ENCODE measurements around the gene SASH1. TPM values are rescaled to one million over a fixed set of nuclear protein-coding genes. Genes with fewer than 3 reads are reported as not detected.
"Not testable (repeated sequence)": the region's sequence is repeated elsewhere in the genome, so short reads cannot be mapped to it uniquely, and the experiment has no call there.

SASH1 gene
- total and polyA plus RNA-seq, 2 experiments from 2014 or later: 7.5 to 7.8 TPM

DNA sequence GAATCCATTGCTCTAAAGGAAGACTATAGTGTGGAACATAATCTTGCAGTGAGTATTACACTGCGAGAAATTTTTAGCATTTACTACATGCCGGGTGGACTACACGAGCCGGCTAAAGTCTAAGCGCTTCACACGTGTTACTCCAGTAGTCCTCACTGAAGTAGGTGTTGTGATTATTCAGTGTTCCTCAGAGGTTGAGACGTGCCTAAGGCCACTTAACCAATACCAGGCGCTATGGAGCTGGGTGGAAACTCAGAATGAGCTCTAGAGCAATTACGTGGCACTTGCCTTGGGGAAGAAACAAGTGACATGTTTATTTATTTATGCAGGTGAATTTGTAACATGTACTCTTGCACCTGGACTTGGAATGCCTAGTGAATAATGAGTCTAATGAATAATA lies 46.4 kb downstream of the SASH1 start:
- no peak for DNase-seq (ENCODE audit: low spot score)
- H3K27me3 ChIP-seq: no peaks in the 10 kb centered on the region
- H4K20me1 ChIP-seq (ENCODE audit: insufficient read depth, poor library complexity, severe bottlenecking): no peaks in the 10 kb centered on the region
- no peak overlapping the region for H3K4me3 ChIP-seq
- no peaks in the 10 kb centered on the region for H3K36me3 ChIP-seq (replicated peaks; ENCODE audit: insufficient read depth, low read depth)
- no peaks in the 10 kb centered on the region for H3K4me1 ChIP-seq (ENCODE audit: insufficient read depth)
- no peaks in the 10 kb centered on the region for H3K79me2 ChIP-seq
- H3K4me2 ChIP-seq: no peak overlapping the region
- no peaks in the 10 kb centered on the region for H3K9me3 ChIP-seq (ENCODE audit: low read depth)
- 90% methylated on average over 9 of the region's 9 CpGs for WGBS (ENCODE audit: low lambda C conversion rate, missing lambda C conversion rate)
- H2AFZ ChIP-seq: no peak overlapping the region
- H3K9me2 ChIP-seq (replicated peaks; ENCODE audit: insufficient read depth): no peaks in the 10 kb centered on the region
- TF ChIP-seq, protein P1, sequence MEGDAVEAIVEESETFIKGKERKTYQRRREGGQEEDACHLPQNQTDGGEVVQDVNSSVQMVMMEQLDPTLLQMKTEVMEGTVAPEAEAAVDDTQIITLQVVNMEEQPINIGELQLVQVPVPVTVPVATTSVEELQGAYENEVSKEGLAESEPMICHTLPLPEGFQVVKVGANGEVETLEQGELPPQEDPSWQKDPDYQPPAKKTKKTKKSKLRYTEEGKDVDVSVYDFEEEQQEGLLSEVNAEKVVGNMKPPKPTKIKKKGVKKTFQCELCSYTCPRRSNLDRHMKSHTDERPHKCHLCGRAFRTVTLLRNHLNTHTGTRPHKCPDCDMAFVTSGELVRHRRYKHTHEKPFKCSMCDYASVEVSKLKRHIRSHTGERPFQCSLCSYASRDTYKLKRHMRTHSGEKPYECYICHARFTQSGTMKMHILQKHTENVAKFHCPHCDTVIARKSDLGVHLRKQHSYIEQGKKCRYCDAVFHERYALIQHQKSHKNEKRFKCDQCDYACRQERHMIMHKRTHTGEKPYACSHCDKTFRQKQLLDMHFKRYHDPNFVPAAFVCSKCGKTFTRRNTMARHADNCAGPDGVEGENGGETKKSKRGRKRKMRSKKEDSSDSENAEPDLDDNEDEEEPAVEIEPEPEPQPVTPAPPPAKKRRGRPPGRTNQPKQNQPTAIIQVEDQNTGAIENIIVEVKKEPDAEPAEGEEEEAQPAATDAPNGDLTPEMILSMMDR (IDR thresholded peaks at IDR 0.05; ENCODE audit: poor library complexity): no peak
- no peak for TF ChIP-seq EZH2 (IDR thresholded peaks at IDR 0.05; ENCODE audit: borderline replicate concordance)
- H3K27ac ChIP-seq: no peak overlapping the region

DNA sequence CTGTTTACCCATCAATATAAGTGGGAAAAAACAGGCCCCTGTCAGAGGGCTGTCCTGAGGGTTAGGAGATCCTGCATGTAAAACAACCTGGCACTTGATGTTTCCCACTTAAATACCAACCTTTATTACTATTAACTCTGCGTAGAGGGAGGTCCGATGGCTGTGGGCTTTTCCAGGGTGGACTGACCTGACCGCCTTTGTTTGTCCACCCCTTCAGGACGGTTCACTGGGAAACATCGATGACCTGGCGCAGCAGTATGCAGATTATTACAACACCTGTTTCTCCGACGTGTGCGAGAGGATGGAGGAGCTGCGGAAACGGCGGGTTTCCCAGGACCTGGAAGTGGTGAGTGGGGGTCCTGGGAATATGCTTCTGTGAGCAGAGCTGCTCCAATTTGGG lies 47.3 kb downstream of the SASH1 start:
- Histone ChIP-seq H2AFZ (no peak overlapping the region), H3K4me2 (no peak overlapping the region), H3K4me1 (ENCODE audit: insufficient read depth) (no peaks in the 10 kb centered on the region), H3K27me3 (no peaks in the 10 kb centered on the region), H3K36me3 (replicated peaks; ENCODE audit: insufficient read depth, low read depth) (no peaks in the 10 kb centered on the region), H3K27ac (no peak overlapping the region), H3K4me3 (no peak overlapping the region), H3K9me3 (ENCODE audit: low read depth) (no peaks in the 10 kb centered on the region), H3K79me2 (no peaks in the 10 kb centered on the region), H4K20me1 (ENCODE audit: insufficient read depth, poor library complexity, severe bottlenecking) (no peaks in the 10 kb centered on the region), H3K9me2 (replicated peaks; ENCODE audit: insufficient read depth) (no peaks in the 10 kb centered on the region)
- WGBS (ENCODE audit: low lambda C conversion rate, missing lambda C conversion rate): 97% methylated on average over 12 of the region's 12 CpGs
- no peak for DNase-seq (ENCODE audit: low spot score)
- TF ChIP-seq EZH2phosphoT487 (IDR thresholded peaks at IDR 0.05; ENCODE audit: low read depth, severe bottlenecking, unreplicated experiment): no peak
- no peak for TF ChIP-seq EZH2 (IDR thresholded peaks at IDR 0.05; ENCODE audit: borderline replicate concordance)
- TF ChIP-seq, protein P1 (IDR thresholded peaks at IDR 0.05; ENCODE audit: poor library complexity): no peak

- not testable (repeated sequence) for H2AFZ ChIP-seq; H3K4me2 ChIP-seq; H3K4me3 ChIP-seq; H3K4me1 ChIP-seq (ENCODE audit: insufficient read depth); H4K20me1 ChIP-seq (ENCODE audit: insufficient read depth, poor library complexity, severe bottlenecking); H3K9me2 ChIP-seq (replicated peaks; ENCODE audit: insufficient read depth); H3K27me3 ChIP-seq; DNase-seq (ENCODE audit: low spot score); H3K79me2 ChIP-seq; H3K27ac ChIP-seq; H3K36me3 ChIP-seq (replicated peaks; ENCODE audit: insufficient read depth, low read depth); H3K9me3 ChIP-seq (ENCODE audit: low read depth)
- 100% methylated on average over 8 of the region's 8 CpGs for WGBS (ENCODE audit: low lambda C conversion rate, missing lambda C conversion rate)
Observed at GRCh38 chr6:148392127-148392526, 49.5 kb downstream of the SASH1 start.

DNA sequence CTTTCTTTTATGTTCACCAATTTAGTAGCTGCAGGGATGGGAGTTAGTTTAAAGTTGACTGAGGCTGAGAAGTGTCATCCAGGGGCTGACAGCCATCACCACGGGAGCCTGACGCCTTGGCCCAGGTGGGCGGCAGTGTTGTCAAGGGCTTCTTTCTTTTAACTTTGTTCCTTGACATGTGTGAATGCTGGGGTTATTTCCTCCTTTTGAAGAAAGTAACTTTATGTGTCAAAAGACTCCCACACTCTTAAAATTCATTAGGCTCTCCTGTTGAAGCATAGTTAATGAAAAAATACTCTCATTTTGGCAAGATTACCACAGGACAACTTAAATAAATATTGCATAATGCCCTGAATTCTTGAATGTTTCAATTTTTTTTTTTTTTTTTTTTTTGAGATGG lies 50.0 kb downstream of the SASH1 start:
- no peaks in the 10 kb centered on the region for H3K27me3 ChIP-seq
- H3K4me3 ChIP-seq: no peak overlapping the region
- H3K4me2 ChIP-seq: no peak overlapping the region
- H3K9me2 ChIP-seq (replicated peaks; ENCODE audit: insufficient read depth): no peaks in the 10 kb centered on the region
- H4K20me1 ChIP-seq (ENCODE audit: insufficient read depth, poor library complexity, severe bottlenecking): no peaks in the 10 kb centered on the region
- 76% methylated on average over 3 of the region's 3 CpGs for WGBS (ENCODE audit: low lambda C conversion rate, missing lambda C conversion rate)
- H2AFZ ChIP-seq: no peak overlapping the region
- no peaks in the 10 kb centered on the region for H3K36me3 ChIP-seq (replicated peaks; ENCODE audit: insufficient read depth, low read depth)
- no peak overlapping the region for H3K27ac ChIP-seq
- no peak for DNase-seq (ENCODE audit: low spot score)
- no peaks in the 10 kb centered on the region for H3K4me1 ChIP-seq (ENCODE audit: insufficient read depth)
- peaks cover 3% of the 10 kb centered on the region for H3K79me2 ChIP-seq
- TF ChIP-seq EZH2 (IDR thresholded peaks at IDR 0.05; ENCODE audit: borderline replicate concordance) (no peak), EZH2phosphoT487 (IDR thresholded peaks at IDR 0.05; ENCODE audit: low read depth, severe bottlenecking, unreplicated experiment) (no peak)
- TF ChIP-seq, protein P1 (IDR thresholded peaks at IDR 0.05; ENCODE audit: poor library complexity): no peak
- no peaks in the 10 kb centered on the region for H3K9me3 ChIP-seq (ENCODE audit: low read depth)
